Superior temporal gyrus (tissue), 1 donor: Measurements from ENCODE around the gene KCNT1.

Experiments used
- DNase-seq: peaks from one replicate; pipeline ENCODE4 v3.0.0-alpha.2; 2016; ENCODE audit errors: extremely low spot score

Gene KCNT1

GRCh38 chr9:135780626-135781025 lies 78.6 kb downstream of the KCNT1 start:
- no peak for DNase-seq

DNA sequence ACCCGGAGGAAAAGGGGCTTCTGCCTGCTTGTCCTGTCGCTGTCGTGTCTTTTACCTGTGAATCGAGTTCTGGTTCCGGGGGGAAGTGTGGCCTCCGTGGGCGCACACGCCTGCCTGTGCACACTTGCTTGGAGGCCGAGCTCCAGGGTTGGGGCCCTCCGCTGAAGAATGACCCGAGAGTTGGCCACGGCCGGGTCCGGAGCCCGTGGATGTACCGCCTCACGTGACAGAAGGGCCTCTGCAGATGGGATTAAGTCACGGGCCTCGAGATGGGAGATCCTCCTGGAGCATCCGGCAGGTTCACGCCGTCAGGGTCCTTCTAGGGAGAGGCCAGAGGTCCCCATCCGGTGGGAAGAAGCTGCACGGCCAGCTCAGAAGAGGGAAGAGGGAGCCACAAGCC lies 81.0 kb downstream of the KCNT1 start:
- DNase-seq, result no peak

- no peak for DNase-seq
Measured at GRCh38 chr9:135783540-135784245, 81.7 kb downstream of the KCNT1 start.

- DNase-seq, result no peak
Measured at GRCh38 chr9:135785013-135785575, 83.1 kb downstream of the KCNT1 start.

DNA sequence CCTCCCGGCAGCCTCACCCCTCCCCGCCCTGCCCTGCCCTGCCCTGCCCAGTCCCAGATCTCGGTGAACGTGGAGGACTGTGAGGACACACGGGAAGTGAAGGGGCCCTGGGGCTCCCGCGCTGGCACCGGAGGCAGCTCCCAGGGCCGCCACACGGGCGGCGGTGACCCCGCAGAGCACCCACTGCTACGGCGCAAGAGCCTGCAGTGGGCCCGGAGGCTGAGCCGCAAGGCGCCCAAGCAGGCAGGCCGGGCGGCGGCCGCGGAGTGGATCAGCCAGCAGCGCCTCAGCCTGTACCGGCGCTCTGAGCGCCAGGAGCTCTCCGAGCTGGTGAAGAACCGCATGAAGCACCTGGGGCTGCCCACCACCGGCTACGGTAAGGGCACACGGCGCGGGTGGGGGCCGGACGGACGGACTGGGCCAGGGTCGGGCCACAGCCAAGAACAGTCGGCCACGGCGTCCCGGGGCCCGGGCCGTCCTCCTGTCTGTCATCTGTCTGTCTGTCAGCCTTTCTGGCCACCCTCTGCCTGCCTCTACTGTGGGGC lies 84.2 kb downstream of the KCNT1 start:
- DNase-seq, result no peak

DNA sequence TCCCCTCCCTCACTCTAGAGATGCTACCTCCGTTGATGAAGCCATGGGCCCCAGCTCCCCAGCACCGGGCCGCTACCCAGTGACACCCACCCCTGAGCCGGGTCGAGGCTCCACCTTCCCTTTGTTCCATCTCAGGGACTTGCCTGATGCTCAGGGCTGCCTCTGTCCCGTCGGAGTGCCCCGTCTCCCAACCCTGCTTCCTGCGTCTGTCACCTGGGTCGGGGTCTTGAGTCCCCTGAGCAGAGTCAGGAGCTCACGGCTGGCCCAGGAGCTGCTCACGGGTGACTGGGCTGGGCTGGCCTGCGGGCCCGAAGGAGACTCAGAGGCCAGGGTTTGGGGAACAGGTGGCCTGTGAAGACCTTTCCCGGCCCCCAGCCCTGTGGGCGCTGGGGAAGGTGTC lies 85.3 kb downstream of the KCNT1 start:
- no peak for DNase-seq

DNA sequence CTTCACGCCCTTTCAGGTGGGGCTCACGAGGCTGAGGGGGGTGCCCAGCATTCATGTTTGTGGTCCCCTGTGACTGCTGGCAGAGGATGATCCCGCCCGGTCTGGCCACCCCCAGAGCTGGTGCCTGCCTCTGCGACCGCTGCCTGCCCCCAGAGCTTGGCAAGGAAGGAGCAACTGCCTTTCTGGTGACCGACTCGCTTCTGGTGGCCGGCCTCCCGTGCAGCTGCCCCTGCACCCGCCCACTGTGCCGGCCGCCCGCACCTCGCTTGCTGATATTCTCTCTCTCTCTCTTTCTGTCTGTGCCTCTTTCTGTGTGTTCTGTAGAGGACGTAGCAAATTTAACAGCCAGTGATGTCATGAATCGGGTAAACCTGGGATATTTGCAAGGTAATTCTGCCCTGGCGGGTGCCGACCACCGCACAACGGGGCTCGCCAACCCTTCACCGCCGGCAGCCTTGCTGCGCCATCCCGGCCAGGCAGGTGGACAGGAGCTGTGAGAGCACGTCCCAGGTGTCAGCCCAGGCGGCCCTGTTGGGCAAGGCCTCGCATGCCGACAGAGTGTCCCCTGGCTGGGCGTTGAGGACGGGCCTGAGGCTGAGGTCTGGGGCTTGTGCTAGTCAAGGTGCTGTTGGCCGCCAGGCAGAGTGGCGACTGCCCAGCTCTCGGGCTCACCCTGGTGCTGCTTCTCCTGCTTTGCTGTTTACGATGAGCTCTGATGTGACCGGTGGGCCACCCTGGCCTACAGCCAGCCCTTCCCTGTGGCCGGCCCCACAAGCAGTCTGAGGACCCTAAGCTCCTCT lies 86.0 kb downstream of the KCNT1 start:
- no peak for DNase-seq

- DNase-seq, result no peak
Measured at GRCh38 chr9:135788576-135789300, 86.8 kb downstream of the KCNT1 start.

GRCh38 chr9:135789838-135790291 lies 87.9 kb downstream of the KCNT1 start:
- no peak for DNase-seq

- DNase-seq, result no peak
Measured at GRCh38 chr9:135790356-135790755, 88.4 kb downstream of the KCNT1 start.

DNA sequence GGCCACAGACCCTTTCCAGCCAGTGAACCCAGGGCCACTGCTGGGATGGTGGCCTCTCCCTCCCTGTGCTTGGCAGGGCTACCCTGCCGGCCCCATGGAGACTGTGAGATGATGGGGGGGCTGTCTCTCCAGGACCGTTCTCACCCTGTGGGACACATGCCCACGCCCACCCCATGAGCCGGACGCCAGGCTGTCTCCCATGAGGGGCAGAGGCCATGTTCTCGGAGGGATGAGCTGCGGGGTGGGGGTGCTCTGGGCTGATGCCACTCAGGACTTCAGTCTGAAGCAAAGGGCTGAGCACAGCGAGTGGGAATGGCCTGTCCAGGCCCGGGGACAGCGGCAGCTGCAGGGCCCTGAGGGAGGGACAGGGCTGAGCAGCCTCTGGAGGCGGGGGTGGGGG lies 88.9 kb downstream of the KCNT1 start:
- no peak for DNase-seq

DNA sequence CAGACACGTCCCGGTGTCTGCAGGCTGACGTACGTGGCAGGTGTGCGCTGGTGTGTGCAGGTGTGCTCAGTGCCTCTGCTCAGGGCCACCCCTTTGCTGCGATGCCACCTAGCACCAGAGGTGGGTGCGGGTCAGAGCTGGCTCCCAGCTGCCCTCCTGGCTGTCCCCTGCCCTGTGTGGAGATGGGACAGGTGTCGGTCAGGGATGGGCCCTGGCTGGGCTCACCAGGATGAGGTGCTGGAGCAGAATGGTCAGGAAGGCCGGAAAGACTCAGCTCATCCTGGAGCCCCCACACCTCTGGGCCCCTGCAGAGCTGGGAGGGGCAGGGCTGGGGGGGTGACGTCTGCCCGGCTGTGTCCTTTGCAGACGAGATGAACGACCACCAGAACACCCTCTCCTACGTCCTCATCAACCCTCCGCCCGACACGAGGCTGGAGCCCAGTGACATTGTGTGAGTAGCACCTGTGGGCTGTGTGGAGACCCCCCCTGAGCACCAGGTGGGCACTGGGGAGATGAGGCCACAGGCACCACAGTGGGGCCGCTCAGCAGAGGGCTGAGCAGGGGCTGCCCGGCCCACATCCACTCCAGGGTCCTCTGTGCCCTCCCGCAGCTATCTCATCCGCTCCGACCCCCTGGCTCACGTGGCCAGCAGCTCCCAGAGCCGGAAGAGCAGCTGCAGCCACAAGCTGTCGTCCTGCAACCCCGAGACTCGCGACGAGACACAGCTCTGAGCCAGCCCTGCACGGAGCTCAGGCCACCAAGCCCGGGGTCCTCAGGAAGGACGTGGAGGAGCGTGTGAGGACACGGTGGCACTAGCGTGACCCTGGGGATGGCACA lies 89.7 kb downstream of the KCNT1 start:
- no peak for DNase-seq

- DNase-seq, result no peak
Measured at GRCh38 chr9:135792268-135793128, 90.5 kb downstream of the KCNT1 start.

GRCh38 chr9:135793221-135794056 lies 91.5 kb downstream of the KCNT1 start:
- no peak for DNase-seq

- DNase-seq, result no peak
Measured at GRCh38 chr9:135794057-135794335, 92.0 kb downstream of the KCNT1 start.

DNA sequence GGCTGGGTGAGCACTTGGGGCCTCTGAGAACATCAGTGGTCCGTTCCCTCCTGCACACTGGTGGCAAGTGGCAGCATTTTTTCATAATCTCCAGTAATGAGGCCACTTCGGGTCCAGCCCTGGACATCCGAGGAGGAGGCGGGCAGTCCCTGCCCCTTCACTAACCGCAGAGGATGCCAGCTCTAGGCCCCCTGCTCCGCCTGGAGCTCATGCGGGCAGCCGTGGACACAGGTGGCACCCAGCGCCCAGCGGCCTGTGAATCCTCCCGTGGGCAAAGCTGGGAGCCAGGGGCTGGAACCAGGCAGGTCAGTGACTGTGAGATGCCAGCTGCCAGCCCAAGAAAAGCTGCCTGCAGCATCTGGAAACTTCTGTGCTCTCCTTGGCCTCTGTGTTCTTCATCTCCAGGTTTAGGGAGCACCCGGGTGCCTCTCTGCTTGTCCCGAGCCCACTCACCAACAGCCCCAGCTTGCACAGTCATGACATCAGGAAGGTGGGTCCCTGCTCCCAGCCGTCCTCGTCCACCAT lies 92.4 kb downstream of the KCNT1 start:
- DNase-seq, result no peak

DNA sequence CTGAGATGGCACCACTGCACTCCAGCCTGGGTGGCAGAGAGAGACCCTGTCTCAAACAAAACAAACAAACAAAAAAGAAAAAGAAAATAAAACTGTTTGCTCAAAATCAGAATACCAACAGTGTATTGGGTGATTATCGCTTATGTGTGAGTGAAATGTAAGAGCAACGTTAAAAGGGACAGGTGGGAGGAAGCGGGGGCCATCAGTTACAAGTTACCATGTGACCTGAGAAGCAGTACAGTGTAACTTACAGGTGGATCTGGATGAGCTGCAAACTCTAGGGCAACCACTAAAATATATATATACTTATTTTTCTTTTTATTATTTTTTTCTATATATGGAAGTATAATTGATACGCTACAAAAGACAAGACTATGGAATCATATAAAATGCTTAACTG lies 93.4 kb downstream of the KCNT1 start:
- DNase-seq, result no peak

DNA sequence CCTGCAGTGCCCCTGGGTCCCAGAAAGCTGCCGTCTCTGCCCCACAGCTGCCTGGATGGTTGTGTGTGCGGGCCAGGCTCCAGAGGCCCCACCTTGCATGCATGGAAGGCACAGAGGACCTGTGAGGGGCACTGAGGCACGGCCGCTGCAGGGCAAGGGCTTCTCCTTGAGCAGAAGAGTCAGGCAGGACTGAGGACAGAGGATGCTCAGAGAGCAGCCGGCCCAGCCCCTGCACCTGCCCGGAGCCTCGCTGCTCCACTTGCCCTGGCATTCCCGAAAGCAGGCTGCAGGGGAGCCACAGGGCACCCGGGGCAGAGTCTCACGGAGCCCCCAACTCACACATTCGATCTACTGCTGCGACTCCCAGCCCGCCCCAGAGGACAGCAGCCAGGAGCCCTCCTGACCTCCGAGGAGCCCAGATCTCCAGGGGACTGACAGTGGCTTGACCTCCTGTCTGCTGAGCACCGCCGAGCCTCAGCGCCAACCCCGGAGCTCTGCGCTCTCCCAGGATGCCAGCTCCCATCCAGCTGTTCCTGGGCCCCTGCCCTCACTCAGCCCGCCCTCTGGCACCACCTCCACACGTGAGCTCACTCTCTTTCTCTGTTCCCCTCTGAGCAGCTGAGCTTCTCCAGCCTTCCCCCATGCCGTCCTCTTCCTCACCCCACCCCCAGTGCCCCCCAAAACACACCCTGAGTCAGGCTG lies 95.0 kb downstream of the KCNT1 start:
- DNase-seq, result no peak
